Measurements from ENCODE around the gene INPP5A.
"Not testable (repeated sequence)": the region's sequence is repeated elsewhere in the genome, so short reads cannot be mapped to it uniquely, and the experiment has no call there.

INPP5A gene

GRCh38 chr10:132811891-132812481 lies 274.4 kb downstream of the INPP5A start:
- DNase-seq = no peak

- DNase-seq = no peak
Observed at GRCh38 chr10:132812520-132812919, 274.9 kb downstream of the INPP5A start.

DNA sequence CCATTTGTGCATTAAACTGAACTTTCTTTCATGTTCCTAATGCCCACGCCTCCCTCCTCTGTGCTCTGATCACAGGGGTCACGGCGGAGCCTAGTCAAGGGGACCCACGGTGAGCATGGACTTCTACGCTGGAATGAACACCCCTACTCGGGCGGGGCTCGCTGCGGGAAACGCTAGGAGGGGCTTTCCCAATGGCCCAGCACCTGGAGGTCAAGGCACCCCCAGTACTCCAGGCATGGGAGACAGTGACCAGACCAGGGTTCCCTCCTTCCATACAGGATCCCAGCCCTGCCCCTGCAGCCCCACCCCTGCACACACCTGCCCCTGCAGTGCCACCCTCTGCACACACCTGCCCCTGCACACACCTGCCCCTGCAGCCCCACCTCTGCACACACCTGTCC lies 275.4 kb downstream of the INPP5A start:
- no peak for DNase-seq

DNA sequence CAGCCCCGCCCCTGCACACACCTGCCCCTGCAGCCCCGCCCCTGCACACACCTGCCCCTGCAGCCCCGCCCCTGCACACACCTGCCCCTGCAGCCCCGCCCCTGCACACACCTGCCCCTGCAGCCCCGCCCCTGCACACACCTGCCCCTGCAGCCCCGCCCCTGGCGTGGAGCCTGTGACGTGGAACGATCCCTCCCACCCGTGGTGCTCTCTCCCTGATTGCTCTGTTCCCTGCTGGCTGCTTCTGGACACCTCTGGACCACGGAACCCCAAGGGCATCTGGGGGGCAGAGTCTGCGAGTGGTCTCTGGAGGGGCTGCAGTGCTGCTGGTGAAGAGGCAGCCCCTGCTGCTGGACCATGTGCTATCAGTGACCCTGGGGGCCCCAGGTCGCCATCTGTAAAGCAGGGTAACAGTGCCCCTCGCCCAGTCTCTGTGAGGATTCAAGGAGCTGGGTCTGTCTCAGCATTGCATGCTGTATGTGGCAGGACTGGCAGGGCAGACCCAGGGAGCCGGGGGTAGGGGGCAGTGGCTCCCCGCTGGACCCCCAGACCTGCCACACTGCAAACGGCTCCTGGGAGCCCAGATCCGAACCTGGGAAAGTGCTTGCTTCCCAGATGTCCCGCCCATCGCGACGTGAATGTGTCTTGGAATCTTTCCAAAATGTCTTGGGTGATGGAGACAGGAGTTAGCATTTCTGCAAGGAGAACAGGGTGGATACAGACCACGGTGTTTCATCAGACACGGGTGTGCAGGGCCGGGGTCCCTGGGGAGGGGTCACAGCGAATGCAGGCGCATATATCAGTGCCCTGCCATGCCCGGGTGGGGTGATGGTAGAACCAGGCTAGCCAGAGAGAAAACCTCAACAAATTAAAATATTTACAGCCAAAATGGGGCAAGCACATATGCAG lies 276.2 kb downstream of the INPP5A start:
- DNase-seq = no peak

GRCh38 chr10:132814469-132814856 lies 276.9 kb downstream of the INPP5A start:
- no peak for DNase-seq

DNA sequence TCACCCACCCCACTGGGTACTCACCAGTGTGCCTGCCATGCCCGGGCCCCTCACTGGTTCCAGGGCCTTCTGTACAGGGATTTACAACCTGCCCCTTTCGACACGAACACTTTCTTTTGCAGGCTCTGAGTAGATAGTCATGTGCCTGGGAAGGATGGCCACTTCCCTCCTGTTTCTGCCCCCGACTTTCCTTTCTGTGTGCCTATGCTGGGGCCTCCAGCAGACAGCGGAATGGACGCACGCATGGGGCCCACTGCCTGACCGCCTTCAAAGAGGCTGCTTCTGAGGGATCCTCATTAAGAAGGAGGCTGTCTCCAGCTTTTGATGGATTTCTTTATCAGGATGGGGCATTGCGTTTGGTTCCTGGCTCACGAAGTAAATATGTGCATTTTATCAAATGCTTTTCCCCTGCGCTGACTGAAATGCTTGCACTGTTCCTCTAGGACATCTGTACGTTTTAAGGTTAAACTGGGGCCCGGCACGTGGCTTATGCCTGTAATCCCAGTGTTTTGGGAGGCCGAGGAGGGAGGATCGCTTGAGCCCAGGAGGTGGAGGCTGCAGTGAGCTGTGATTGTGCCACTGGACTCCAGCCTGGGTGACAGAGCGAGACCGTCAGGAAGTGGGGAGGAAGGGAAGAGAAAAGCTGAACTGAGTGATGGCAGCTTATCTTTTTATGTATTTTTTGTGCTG lies 277.7 kb downstream of the INPP5A start:
- DNase-seq = no peak

GRCh38 chr10:132816718-132817117 lies 279.1 kb downstream of the INPP5A start:
- no peak for DNase-seq

DNA sequence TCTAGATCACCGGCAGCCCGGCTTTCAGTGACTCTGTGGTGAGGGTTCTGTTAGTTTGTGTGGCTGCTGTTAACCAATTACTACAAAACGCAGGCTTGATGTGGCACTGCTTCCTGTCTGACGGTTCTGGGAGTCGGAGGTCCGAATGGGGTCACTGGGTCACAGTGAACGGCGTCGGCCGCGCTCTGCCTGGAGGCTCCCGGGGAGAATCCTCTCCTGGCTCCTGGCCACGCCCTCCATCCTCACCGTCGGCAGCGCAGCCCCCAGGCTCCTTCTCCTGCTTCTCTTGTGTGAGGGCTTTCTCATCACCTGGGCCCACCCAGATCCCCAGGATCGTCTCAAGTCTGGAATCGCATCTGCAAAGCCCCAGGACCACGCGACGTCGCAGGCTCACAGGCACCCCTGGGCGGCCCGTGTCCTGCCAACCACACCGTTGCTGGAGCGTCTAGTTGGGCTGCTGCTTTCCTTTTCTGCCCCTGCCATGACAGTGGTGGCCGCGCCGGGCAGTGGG lies 280.2 kb downstream of the INPP5A start:
- no peak for DNase-seq

- DNase-seq = no peak
Observed at GRCh38 chr10:132820056-132820455, 282.5 kb downstream of the INPP5A start.

DNA sequence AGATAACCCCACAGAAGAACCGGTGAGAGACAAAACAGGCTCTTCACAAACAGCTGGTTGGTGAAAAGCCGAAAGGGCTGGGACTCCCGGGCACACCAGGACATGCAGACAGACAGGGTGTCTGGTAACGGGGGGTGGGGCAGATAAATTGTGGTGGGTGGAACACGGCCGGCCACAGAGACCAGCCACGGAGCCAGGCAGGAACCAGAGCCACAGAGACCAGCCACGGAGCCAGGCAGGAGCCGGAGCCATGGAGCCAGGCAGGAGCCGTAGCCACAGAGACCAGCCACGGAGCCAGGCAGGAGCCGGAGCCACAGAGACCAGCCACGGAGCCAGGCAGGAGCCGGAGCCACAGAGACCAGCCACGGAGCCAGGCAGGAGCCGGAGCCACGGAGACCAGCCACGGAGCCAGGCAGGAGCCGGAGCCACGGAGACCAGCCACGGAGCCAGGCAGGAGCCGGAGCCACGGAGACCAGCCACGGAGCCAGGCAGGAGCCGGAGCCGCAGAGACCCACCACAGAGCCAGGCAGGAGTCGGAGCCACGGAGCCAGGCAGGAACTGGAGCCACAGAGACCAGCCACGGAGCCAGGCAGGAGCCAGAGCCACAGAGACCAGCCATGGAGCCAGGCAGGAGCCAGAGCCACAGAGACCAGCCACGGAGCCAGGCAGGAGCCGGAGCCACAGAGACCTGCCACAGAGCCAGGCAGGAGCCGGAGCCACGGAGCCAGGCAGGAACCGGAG lies 288.4 kb downstream of the INPP5A start:
- DNase-seq = not testable (repeated sequence)

DNA sequence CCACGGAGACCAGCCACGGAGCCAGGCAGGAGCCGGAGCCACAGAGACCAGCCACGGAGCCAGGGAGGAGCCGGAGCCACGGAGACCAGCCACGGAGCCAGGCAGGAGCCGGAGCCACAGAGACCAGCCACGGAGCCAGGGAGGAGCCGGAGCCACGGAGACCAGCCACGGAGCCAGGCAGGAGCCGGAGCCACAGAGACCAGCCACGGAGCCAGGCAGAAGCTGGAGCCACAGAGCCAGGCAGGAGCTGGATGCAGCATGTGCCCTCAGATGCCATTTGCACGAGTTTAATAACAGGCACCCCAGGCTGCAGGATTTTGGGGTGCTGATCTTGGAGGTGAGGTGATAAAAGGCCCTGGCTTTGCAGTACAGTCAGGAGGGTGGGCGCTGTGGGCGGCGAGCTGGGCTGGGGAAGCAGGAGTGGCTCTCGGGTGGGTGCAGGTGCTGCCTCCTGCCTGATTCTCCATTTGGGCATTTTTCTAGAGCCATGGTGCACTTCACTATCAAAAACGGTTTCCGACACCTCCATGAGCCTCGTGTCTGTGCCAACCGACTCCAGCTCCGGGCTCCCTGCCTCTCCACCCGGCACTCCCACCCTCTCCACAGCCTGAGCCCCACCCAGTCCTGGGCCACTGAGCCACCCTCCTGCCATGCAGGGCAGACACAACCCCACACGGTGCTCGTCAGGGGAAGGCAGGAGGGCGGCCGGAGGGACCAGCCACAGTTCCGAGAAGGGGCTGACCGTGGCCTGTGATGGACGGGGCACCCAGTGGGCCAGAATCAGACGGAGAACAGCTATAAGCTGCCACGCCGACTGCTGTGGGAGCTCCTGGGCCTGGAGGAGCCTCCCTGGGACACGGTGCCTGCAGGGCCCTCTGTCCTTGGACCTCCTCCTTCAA lies 289.2 kb downstream of the INPP5A start:
- DNase-seq = no peak

GRCh38 chr10:132827423-132827789 lies 289.8 kb downstream of the INPP5A start:
- DNase-seq = no peak

GRCh38 chr10:132827861-132828539 lies 290.4 kb downstream of the INPP5A start:
- DNase-seq = no peak

DNA sequence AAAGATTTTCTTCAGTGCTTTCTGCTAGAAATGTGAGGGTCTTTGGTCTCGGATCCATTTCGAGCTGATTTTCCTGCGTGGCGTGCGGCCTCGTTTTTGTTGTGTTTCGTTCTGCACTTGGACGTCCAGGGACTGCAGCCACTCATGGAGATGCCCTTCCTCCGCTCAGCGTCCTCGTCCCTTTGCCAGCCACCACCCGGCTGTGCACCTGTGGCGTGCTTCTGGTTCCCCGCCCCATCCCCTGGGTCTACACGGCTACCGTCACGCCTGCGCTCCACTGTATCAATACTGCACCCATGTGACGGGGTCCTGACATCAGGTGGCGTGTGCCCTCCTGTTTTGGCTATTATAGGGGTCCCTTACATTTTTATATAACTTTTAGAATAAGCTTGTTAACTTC lies 291.1 kb downstream of the INPP5A start:
- no peak for DNase-seq

- no peak for DNase-seq
Observed at GRCh38 chr10:132829403-132829802, 291.8 kb downstream of the INPP5A start.

DNA sequence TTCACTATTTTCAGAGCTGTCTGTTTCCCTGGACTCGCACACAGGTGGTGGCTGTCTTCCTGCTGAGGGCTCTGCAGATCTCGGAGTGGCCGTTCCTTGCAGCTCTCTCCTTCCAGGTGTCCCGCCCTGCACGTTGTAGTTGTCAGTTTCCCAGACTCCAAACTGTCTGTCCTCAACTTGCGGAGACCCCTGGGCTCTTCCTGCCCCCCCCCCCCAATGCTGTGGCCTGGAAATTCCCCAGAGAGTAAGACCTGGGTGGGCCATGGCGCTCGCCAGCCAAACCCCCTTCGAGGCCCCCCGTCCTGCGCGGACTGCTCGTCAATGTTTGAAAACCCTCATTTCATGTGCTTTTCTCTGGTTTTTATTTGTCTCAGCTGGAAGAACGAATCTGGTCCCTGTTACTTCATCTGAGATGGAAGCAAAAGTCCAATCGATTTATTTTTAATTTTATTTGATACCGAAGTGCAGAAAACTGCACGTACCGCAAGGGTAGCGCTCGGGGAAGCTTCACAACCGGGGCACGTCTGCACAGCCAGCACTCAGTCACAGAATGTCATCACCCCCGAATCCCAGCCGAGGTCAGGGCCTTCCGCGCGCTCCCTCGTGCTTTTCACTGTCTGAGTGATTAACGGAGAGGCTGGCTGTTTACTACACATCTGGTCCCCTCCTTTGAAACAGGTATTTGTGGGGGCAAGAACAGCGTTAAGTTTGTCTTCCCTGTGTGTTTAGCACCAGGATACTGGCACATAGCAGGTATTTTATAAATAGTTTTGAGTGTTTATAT lies 294.8 kb downstream of the INPP5A start:
- DNase-seq = no peak

Data from NCI-H2029 (cell line).